ENCODE data around the gene PTPRF.

PTPRF gene

GRCh38 chr1:43507296-43508295 lies 23.1 kb upstream of the PTPRF start:
- no peak overlapping the region for H3K4me3 ChIP-seq (ENCODE audit: low read length)
- no peak for TF ChIP-seq CTCF (conservative IDR thresholded peaks at IDR 0.05; ENCODE audit: low read length)
- DNase-seq (ENCODE audit: low read depth) = no peak

GRCh38 chr1:43509007-43509739 lies 21.5 kb upstream of the PTPRF start:
- H3K4me3 ChIP-seq (ENCODE audit: low read length) = no peak overlapping the region
- peak; percentile 61 for DNase-seq (ENCODE audit: low read depth)
- TF ChIP-seq CTCF (conservative IDR thresholded peaks at IDR 0.05; ENCODE audit: low read length) = no peak

- TF ChIP-seq CTCF (conservative IDR thresholded peaks at IDR 0.05; ENCODE audit: low read length) = no peak
- H3K4me3 ChIP-seq (ENCODE audit: low read length) = no peak overlapping the region
- no peak for DNase-seq (ENCODE audit: low read depth)
Observed at GRCh38 chr1:43509740-43510375, 20.8 kb upstream of the PTPRF start.

GRCh38 chr1:43510621-43511020 lies 20.1 kb upstream of the PTPRF start:
- DNase-seq (ENCODE audit: low read depth) = no peak
- TF ChIP-seq CTCF (conservative IDR thresholded peaks at IDR 0.05; ENCODE audit: low read length) = no peak
- H3K4me3 ChIP-seq (ENCODE audit: low read length) = no peak overlapping the region

GRCh38 chr1:43511394-43511793 lies 19.3 kb upstream of the PTPRF start:
- no peak for TF ChIP-seq CTCF (conservative IDR thresholded peaks at IDR 0.05; ENCODE audit: low read length)
- no peak for DNase-seq (ENCODE audit: low read depth)
- no peak overlapping the region for H3K4me3 ChIP-seq (ENCODE audit: low read length)

GRCh38 chr1:43512133-43512532 lies 18.6 kb upstream of the PTPRF start:
- no peak overlapping the region for H3K4me3 ChIP-seq (ENCODE audit: low read length)
- no peak for TF ChIP-seq CTCF (conservative IDR thresholded peaks at IDR 0.05; ENCODE audit: low read length)
- no peak for DNase-seq (ENCODE audit: low read depth)

Measured in AG10803 (cell line).